Fibroblast of lung (primary cell): Measurements from ENCODE around the gene MBNL3.

Experiments used
- EZH2 ChIP-seq: IDR thresholded peaks from 2 replicates; pipeline ENCODE4 v1.5.1; 2012; ENCODE audit warnings: low read length, control low read depth, mild to moderate bottlenecking; ENCODE audit errors: missing control alignments
- TF ChIP-seq, protein P1 (sequence below), 2 donors: IDR thresholded peaks in 1 of 2; conservative IDR thresholded peaks in 1 of 2; 1 replicate in 1 of 2; 2 replicates in 1 of 2; pipeline ENCODE4 v1.5.1; 2011 to 2012; ENCODE audit warnings: low read length in 2 of 2, control low read depth in 1 of 2, inconsistent platforms in 1 of 2, low read depth in 1 of 2, mild to moderate bottlenecking in 1 of 2

DNA sequence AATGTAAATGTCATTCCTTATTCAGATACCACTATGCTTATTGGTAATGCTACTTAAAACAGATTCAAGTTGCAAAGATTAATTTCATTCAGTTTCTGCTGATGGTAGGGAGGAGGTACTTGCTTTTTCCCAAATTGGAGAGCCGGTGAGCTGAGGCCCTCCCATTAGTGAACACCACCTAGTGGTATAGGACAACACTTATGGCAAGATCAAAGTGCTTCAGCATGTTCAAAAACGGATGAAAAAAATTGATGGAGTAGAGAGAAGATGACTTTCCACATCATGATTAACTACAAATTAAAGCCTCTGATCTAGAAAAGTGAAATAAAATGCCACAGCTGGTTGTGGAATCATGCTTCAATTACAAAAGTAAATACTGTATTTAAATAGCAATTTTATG lies 112.9 kb downstream of the MBNL3 start:
- TF ChIP-seq, protein P1, sequence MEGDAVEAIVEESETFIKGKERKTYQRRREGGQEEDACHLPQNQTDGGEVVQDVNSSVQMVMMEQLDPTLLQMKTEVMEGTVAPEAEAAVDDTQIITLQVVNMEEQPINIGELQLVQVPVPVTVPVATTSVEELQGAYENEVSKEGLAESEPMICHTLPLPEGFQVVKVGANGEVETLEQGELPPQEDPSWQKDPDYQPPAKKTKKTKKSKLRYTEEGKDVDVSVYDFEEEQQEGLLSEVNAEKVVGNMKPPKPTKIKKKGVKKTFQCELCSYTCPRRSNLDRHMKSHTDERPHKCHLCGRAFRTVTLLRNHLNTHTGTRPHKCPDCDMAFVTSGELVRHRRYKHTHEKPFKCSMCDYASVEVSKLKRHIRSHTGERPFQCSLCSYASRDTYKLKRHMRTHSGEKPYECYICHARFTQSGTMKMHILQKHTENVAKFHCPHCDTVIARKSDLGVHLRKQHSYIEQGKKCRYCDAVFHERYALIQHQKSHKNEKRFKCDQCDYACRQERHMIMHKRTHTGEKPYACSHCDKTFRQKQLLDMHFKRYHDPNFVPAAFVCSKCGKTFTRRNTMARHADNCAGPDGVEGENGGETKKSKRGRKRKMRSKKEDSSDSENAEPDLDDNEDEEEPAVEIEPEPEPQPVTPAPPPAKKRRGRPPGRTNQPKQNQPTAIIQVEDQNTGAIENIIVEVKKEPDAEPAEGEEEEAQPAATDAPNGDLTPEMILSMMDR (conservative IDR thresholded peaks at IDR 0.05 in 1 of 2, IDR thresholded peaks at IDR 0.05 in 1 of 2; ENCODE audit: low read depth in 1 of 2, low read length in 2 of 2): peak; percentile 12 to 24
- TF ChIP-seq EZH2: no peak
